HG03442 (cell line): ENCODE data around the gene PPP1R15B.
A peak's percentile ranks its signal among the peaks of the same experiment; 100 is the strongest.

Experiments used
- ATAC-seq: cut with Tn5 transposase; IDR thresholded peaks from one replicate; pipeline ENCODE4 v1.9.1; 2021; ENCODE audit warnings: mild to moderate bottlenecking, moderate library complexity; ENCODE audit not compliant: unreplicated experiment

PPP1R15B gene

DNA sequence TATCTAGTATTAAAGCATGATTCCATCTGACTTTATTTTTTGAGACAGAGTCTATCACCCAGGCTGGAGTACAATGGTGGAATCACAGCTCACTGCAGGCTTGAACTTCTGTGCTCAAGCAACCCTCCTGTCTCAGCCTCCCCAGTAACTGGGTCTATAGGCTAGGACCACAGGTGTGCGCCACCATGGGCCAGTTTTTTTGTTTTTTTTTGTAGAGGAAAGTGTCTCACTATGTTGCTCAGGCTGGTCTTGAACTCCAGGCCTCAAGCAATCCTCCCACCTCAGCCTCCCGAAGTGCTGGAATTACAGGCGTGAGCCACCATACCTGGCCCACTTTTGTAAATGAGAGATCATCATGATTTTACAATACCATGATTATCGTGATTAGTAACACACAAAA is 9.2 kb downstream of the PPP1R15B start:
- ATAC-seq, result no peak

DNA sequence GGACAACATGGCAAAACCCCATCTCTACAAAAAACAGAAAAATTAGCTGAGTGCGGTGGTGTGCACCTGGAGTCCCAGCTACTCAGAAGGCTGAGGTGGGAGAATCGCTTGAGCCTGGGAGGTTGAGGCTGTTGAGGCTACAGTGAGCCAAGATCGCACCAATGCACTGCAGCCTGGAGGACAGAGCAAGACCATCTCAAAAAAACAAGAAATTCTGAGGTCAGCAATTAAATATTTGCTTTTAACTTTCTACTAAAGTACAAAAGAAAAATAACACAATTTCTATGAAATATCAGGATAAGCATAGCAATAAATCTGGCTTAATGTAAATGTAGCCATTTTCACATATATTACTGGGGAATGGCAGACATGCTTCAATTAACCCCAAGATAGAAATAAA is 9.9 kb downstream of the PPP1R15B start:
- no peak for ATAC-seq

DNA sequence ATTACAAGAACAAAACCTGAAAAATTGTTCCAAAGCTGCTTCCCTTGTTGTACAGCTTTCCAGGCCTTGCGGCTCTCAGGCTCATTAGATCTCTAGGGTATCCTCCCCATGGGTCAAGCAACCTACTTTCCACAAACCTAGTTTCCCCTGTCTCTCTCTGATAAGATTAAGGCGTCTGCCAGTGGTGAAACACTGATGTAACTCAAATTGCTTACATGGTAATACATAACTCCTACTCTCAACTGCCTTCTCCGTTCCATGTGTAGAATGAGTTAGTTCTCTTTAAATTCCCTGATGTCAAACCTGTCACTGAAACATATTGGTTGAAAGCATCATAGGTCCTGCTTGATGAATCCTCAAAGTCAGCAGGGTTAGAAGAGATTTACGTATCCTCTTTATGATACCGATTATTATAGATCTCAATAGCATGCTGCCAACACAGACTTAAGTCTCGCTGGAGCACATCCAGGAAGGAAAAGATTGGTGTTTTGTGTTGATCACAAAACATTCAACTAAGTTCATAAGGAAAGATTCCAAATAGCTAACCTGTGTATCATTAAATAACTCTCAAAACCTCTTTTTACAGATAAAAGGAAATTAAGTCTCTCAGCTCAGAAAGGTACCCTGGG is 10.6 kb downstream of the PPP1R15B start:
- no peak for ATAC-seq

DNA sequence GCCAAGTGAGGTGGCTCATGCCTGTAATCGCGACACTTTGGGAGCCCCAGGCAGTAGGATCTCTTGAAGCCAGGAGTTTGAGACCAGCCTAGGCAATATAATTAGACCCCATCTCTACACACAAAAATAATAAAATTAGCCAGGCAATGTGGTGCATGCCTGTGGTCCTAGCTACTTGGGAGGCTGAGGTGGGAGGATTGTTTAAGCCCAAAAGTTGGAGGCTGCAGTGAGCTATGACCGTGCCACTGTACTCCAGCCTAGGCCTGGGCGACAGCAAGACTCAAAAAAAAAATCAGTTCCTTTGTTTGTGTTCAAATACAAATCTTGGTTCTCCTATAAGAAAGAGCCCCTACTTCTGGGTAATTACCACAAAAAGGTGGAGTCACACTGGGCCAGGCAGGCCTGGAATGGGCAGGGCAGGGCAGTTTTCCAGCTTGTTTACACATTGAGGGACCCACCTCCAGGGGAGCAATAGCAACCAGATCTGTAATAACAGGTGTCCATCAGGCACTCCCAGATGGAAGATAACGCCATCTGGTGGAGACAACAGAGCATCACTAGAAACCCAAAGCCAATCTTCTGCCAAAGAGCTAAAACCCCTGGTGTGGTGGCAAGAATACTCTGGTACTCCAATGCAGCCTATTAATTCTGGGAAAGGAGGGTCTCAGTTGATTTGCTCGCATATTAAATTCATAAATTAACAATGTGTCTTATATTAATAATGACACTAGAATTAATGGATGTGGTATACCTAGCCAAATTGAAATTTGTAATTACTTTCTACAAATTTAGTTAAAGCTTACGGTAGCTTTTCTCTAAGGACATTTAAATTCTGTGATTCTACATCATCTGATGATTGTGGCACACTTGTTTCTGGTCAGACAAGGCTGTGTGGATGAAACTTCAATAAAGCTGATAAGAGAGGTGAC is 13.2 kb downstream of the PPP1R15B start:
- ATAC-seq, result peak; percentile 66

DNA sequence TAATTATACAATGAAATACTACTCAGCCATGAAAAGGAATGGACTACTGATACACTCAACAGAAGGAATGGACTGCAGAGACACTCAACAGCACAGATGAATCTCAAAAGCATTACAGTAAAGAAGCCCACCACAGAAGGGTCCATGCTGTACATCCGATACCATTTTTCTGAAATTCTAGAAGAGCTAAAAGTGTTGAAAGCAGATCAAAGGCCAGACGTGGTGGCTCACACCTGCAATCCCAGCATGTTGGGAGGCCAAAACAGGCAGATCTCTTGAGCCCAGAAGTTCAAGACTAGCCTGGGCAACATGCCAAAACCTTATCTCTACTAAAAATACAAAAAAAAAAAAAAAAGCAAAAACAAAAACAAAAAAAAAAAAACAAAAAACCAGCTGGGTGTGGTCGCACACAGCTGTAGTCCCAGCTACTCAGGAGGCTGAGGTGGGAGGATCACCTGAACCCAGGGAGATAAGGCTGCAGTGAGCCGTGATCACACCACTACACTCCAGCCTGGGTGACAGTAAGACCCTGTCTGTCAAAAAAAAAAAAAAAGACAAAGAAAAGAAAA is 15.5 kb downstream of the PPP1R15B start:
- ATAC-seq, result no peak

DNA sequence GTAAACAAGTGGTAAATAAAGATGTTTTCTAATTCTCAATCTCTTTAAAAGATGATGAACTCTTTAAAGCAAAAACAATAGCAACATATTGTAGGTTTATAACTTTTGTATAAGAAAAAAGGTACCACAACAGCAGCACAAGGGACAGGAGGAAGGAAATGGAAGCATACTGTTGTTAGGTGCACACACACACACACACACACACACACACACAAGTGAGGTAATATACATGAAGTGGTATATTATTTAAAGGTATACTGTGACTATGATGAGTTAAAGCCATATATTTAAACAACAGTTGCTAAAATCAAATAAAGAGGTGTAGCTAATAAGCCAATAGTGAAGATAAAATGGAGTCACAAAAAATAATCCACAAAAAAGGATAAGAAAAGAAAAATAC is 20.0 kb downstream of the PPP1R15B start:
- no peak for ATAC-seq

DNA sequence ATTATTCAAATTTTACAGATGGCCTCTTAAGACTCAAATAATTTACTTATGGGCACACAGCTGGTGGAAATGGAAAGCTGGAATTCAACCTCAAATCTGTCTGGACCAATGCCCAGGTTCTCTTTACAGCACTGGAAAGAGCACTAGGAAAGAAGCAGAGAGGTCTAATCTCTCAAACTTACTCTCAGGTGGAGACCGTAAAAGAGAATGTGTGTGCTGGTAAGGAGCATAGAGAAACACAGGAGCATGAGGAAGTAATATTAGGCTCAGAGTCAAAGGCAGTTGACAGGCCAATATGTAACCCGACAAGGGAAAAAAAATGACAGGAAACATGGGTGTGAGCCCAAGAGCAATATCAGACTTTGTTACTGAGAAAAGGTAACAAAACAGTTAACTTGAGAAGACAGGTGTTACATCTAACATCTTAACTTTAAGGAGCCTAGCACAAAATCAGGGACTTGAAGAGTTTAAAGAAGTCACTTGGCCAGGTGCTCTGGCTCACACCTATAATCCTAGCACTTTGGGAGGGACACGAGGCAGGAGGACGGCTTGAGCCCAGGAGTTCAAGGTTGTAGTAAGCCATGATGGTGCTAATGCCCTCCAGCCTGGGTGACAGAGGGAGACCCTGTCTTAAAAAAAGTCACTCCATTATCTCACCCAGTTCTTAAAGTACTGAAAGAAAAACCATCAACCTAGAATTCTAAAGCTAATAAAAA is 20.7 kb downstream of the PPP1R15B start:
- no peak for ATAC-seq

DNA sequence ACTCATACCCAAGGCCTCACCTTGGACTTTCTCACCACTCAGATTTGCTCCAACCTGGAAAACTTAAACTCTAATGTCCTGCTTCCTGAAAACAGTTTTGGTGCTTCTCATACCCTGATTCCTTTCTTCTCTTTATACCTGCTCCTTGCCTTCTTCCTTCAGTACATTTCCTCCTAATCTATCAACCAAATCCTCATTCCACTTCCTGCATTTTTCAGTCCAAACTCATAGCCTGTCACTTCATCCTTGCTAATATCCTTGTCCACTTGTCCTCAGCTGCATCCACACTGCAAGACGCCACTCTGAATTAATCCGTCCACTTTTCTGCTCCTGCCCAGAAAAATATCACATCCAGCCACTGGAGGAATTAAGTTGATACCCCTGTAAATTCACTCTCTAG is 25.9 kb downstream of the PPP1R15B start:
- no peak for ATAC-seq

DNA sequence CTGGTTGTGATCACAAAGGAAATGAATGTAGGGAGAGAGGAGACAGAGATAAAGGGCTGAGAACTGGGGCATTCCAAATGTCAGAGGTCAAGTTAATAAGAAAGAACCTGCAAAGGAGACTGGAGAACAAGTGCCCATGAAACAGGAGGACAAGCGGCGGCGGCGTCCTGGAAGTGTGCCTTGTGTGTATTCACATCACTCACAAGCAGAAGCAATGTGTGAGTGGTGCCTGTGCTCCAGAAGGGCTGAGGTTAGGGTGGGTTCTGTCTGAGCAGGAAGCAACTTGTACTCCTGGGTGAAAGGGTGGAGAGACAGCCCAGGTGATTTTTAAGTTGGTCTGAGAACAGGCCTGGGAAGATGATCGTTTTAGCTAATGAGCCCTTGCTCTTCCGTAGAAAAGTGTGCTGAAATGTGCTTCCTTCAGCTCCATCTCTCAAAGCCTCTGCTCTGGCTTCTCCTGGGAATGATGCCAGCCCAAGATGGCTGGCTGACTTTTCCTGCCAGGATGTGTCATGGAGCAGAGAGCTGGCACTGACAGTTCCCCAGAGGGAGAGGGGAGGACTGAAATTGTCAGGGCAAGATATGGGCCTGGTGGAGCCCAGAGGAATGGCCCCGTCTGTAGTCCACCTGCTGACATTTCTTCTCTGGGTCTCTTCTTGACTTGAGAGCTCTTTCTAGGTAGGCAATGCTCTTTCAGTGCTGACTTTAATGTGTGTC is 26.8 kb downstream of the PPP1R15B start:
- ATAC-seq, result no peak

DNA sequence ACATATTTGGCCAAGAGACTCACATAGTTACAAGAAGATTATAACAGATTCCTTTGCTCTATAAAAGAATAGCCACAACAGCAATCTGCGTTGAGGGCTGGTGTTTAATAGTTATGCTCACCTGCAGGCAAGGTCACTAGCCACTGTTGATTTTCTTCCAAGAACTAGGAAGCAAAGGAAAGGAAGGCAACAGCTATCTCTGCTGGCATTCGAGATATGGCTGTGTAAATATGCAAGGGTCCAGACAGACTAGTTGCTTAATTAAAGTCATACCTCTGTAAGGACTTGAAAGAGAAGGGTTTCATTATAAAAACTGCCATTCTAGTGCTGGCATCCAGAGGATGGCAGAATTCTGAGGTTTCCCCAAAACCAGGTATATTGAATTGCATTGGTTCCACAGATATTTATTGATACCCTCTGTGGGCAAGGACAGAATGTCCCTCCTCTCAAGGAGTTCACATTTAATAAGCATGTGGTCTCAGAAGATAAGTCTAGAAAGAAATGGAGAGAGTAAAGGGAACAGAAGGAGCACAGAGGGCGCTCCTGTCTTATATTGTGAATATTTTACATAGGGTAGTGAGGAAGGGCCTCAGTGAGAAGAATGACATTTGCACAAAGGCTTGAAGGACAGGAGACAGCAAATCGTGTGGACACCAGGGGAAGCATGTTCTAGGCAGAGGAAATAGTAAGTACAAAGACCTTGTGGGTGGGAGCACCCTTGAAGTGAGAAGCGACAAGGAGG is 28.3 kb downstream of the PPP1R15B start:
- no peak for ATAC-seq

DNA sequence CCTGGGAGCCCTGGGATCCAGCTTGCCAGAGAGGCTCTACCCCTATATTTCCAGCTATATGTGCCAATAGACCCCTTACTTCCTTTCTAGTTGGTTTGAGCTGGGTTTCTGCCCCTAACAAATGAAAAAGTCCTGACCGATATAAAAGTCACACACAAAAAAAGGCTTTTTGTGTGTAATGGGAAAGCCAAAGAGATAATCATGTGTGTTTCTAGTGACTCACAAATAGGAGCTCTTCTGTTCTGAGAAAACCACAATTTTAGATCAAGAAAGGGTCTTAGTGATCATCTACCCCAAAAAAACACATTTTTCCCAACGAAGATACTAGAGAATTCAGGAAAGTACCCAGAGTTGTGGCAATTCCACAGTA is 28.9 kb downstream of the PPP1R15B start:
- no peak for ATAC-seq

DNA sequence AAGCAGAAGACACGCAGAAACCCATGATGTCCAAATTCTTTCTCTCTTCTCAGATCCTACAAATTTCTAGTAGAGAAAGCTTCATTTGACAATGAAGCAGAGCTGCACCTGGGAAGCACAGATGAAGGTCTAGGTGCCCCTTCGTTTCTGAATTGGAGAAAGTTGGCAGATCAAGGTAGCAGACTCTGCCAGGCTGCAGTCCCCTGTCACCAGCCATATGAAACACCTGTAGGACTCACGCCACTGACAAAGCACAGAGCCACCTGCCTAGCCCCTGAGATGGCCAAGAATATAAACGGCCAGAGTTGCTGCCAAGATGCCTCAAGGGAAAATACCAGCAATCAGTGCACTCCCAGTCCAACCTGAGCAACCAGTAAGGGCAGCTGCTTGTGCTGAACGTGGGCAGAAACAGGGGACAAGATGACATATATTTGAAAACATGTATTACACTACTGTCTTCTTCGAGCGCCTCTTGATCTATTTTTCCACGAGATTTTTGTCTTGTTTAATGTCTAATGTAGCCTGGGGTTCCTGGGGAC is 31.3 kb downstream of the PPP1R15B start:
- no peak for ATAC-seq

DNA sequence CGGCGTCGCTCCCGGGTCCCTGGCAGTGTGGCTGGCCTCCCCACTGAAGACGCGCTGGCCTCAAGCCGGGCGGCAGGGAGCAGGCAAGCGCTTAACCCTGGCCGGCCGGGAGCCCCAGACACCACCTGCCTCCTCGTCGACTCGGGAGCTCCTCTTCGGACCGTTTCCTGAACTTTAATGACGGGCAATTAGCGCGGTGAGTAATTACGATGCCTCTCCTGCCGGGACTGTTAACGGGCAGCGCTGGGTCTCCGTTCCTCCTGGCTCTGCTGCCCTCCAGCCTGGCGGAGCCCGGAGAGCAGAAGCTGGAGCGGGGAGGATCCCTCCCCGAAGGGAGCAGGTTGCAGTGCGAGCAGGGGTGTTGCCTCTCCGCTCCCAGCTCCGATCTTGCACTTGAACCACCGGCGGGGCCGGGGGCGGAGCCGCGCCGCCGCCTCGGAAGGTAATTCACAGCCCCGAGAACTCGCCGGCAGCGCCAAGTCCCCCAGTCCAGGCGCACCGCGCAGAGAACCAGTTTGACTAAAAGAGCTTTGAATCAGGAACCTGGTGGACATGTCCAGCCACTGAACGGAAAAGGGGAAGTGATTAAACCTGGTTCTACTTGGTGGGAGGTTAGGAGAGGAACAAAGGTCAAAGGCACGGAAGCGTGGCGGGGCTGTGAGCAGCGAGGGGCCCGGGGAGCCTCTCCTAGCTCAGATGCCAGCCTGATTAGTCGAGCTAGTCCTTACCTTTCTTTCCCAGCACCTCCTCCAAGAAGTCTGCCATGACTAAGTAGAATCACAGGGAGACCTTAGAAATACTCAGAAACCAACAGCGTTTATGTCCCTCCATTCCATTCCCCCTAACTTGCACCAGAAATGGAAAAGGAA is 33.6 kb downstream of the PPP1R15B start:
- no peak for ATAC-seq

DNA sequence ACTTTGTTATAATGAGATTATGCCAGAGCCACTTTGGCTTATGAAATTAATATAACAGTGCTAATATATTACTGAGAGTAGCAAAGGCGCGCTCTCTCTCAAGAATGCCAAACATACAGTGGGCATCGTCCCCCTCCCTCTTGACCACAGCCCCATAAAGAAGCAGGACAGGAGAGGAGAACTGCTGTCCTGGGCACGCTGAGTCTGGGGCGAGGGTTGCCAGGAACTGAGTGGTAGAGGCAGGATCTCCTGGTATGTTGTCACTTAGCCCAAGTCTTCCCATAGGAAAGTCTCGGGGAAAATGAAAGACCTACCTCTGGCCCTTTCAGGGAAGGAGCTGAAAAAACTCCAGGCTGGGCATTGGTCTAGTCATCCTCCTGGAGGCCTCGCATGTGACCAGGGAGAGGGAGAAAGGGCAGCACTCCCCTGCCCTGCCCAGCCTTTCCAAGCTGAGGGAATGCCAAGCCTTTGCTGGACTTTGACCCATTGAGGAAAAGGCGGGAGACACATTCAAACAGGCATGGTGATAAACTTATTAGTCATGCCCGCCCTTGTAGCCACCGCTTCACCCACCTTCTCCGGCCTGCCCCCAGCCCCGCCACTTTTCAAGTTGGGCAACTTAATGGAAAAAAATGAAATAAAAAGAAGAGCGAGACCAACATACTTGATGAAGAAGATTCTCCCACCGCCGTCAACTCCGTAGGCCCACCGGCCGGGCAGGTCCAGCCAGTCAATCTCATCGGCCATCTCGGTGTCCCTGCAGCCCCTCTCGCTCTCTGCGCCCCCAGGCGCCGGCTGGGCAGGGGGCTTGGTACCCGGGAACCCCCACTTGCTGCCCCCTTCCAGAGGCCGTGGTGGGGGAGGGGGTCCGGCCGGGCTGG is 34.5 kb downstream of the PPP1R15B start:
- no peak for ATAC-seq

DNA sequence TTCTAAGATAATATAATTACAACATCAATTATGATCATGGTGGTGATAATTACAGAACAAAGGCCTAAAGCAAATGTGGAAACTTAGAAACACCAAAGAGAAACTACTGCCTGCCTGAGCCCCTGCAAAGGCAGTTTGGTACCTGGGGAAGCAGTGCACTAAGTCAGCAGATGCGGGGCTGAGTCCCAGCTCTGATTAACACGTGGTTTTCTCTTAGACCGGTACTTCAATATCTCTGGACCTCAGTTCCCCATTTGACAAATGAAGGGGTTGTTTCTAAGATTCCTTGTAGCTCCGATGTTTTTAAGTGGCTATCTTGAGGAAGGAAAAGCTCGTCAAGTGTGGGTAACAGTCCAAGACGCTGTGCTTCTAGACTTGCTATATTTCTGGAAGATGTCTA is 35.2 kb downstream of the PPP1R15B start:
- no peak for ATAC-seq

DNA sequence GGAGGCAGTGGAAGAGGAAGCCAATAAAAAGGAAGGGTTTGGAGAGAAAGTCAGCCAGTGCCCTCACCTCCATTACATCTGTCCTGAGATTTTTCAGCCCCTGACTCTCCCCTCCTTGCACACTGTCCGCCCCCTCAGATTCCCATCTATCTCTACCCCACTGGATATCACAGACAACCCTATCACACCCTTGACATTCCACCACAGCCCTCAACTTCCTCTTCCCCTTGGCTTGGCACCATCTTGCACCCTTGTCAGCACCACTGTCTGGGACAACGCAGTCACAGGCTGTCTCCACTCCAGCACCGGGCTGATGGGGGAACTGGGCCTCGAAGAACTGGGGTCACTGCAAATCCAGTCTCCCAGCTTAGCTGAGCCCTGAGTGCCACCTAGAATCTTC is 37.7 kb downstream of the PPP1R15B start:
- no peak for ATAC-seq

DNA sequence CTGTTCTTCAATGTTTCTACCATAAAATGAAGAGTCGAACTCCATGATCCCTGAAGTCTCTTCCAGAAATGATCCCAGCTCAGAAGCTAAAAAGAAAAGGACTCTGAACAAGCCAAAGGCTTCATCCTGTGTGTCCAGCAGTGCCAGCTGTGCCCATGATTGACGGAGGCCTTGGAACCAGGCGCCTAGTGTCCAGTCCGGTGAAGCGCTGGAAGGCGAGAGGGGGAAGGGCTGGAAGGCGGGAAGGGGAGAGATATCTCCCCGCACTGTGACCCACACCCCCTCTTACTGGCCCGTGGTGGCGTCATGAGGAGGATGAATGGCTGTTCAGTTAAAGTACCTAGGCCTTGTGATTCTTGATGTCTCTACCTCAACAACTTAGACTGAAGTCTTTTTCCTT is 41.4 kb downstream of the PPP1R15B start:
- no peak for ATAC-seq
